Suprapubic skin (tissue), 4 donors: Measurements from ENCODE around the gene FNDC8. TPM values are rescaled to one million over a fixed set of nuclear protein-coding genes. Genes with fewer than 3 reads are reported as not detected.
"Not testable (repeated sequence)": the region's sequence is repeated elsewhere in the genome, so short reads cannot be mapped to it uniquely, and the experiment has no call there.

Experiments used
- DNase-seq, 2 donors: peaks; one replicate each; pipeline ENCODE4 v3.0.0-alpha.2; 2019; ENCODE audit warnings: low spot score in 2 of 2
- H3K27ac ChIP-seq: fragments of 200-600 bp; sonication (generic); one replicate; pipeline ENCODE4 v1.5.1; 2019
- H3K27me3 ChIP-seq: fragments of 200-600 bp; sonication (generic); one replicate; pipeline ENCODE4 v1.5.1; 2019
- H3K36me3 ChIP-seq: fragments of 200-600 bp; sonication (generic); one replicate; pipeline ENCODE4 v1.5.1; 2019
- H3K4me1 ChIP-seq: fragments of 200-600 bp; sonication (generic); one replicate; pipeline ENCODE4 v1.5.1; 2019
- H3K4me3 ChIP-seq: fragments of 200-600 bp; sonication (generic); one replicate; pipeline ENCODE4 v1.5.1; 2019; ENCODE audit warnings: mild to moderate bottlenecking
- H3K9me3 ChIP-seq: fragments of 200-600 bp; sonication (generic); one replicate; pipeline ENCODE4 v1.5.1; 2019
- CTCF ChIP-seq, 2 donors: fragments of 200-600 bp in 1 of 2; fragments of 450-650 bp in 1 of 2; sonication (generic) in 1 of 2; IDR thresholded peaks; one replicate each; pipeline ENCODE4 v1.5.1; 2016 to 2019; ENCODE audit warnings: antibody characterized with exemption in 2 of 2, mild to moderate bottlenecking in 1 of 2, moderate library complexity in 1 of 2
- EP300 ChIP-seq: sonication (generic); formaldehyde crosslinking; IDR thresholded peaks from one replicate; pipeline ENCODE4 v1.6.1; 2017; ENCODE audit warnings: antibody characterized with exemption
- POLR2A ChIP-seq, 2 donors: fragments of 450-650 bp; IDR thresholded peaks; one replicate each; pipeline ENCODE4 v1.6.1; 2017; ENCODE audit warnings: antibody characterized with exemption in 2 of 2, mild to moderate bottlenecking in 2 of 2, moderate library complexity in 2 of 2
- POLR2AphosphoS5 ChIP-seq, 3 donors: sonication (generic); formaldehyde crosslinking; IDR thresholded peaks; one replicate each; pipeline ENCODE4 v1.6.1; 2017; ENCODE audit warnings: antibody characterized with exemption in 3 of 3
- WGBS: methylation state at CpG from one replicate; pipeline ENCODE4 v1.1.5; 2018; 5-methylcytosine and 5-hydroxymethylcytosine counted together
- total RNA-seq, 4 donors: library from RNA; depleted of rRNA; stranded (reverse); fragments of >200 nt; gene quantifications; one replicate each; pipeline ENCODE4 v1.1.0, GENCODE V29; 2016

FNDC8 gene
- total RNA-seq, 4 donors from 2014 or later = not detected

- H3K4me1 ChIP-seq = peaks cover 5% of the 10 kb centered on the region
- no peak for DNase-seq
- no peak overlapping the region for H3K4me3 ChIP-seq
- 86% methylated on average over 2 of the region's 2 CpGs for WGBS
- no peaks in the 10 kb centered on the region for H3K27me3 ChIP-seq
- TF ChIP-seq EP300 (no peak), POLR2AphosphoS5 (IDR thresholded peaks at IDR 0.05) (no peak), POLR2A (IDR thresholded peaks at IDR 0.05) (no peak), CTCF (IDR thresholded peaks at IDR 0.05) (no peak)
- H3K9me3 ChIP-seq = no peaks in the 10 kb centered on the region
- no peak overlapping the region for H3K27ac ChIP-seq
- H3K36me3 ChIP-seq = no peaks in the 10 kb centered on the region
Measured at GRCh38 chr17:35174835-35175334, 53.5 kb downstream of the FNDC8 start.

GRCh38 chr17:35175638-35176415 is 54.4 kb downstream of the FNDC8 start:
- TF ChIP-seq EP300 = no peak
- TF ChIP-seq POLR2A (IDR thresholded peaks at IDR 0.05) = no peak
- no peak for TF ChIP-seq CTCF (IDR thresholded peaks at IDR 0.05)
- no peak for TF ChIP-seq POLR2AphosphoS5 (IDR thresholded peaks at IDR 0.05)
- Histone ChIP-seq H3K4me1 (peaks cover 5% of the 10 kb centered on the region), H3K27ac (no peak overlapping the region), H3K36me3 (no peaks in the 10 kb centered on the region), H3K4me3 (no peak overlapping the region), H3K9me3 (no peaks in the 10 kb centered on the region), H3K27me3 (no peaks in the 10 kb centered on the region)
- WGBS = 56% methylated on average over 8 of the region's 9 CpGs
- DNase-seq = no peak

GRCh38 chr17:35176897-35177296 is 55.5 kb downstream of the FNDC8 start:
- WGBS = 86% methylated on average over 8 of the region's 8 CpGs
- H3K27ac ChIP-seq = no peak overlapping the region
- H3K36me3 ChIP-seq = no peaks in the 10 kb centered on the region

GRCh38 chr17:35179379-35179778 is 58.0 kb downstream of the FNDC8 start:
- not testable (repeated sequence) for H3K4me3 ChIP-seq, H3K36me3 ChIP-seq, H3K27me3 ChIP-seq, H3K9me3 ChIP-seq, DNase-seq, H3K27ac ChIP-seq, H3K4me1 ChIP-seq
- 87% methylated on average over 5 of the region's 5 CpGs for WGBS

More at GRCh38 chr17:35176897-35177296, 55.5 kb downstream of the FNDC8 start:
- Histone ChIP-seq H3K27me3 (no peaks in the 10 kb centered on the region), H3K4me3 (no peak overlapping the region), H3K9me3 (no peaks in the 10 kb centered on the region), H3K4me1 (no peaks in the 10 kb centered on the region)
- TF ChIP-seq POLR2AphosphoS5 (IDR thresholded peaks at IDR 0.05) = no peak
- no peak for TF ChIP-seq EP300
- TF ChIP-seq POLR2A (IDR thresholded peaks at IDR 0.05) = no peak
- TF ChIP-seq CTCF (IDR thresholded peaks at IDR 0.05) = no peak
- no peak for DNase-seq

Other genes with a start within 250 kb of the FNDC8 start
- gene CCT6B, start 160.2 kb upstream of the FNDC8 start, total RNA-seq = 1 to 10 TPM in 3 of 4 donors, under 1 TPM in 1; 0.49 to 3.3 (median 1.5) TPM
- gene ZNF830, start 160.1 kb upstream of the FNDC8 start, total RNA-seq = 10 to 100 TPM; 10.0 to 16.1 (median 11.9) TPM
- gene LIG3, start 141.1 kb upstream of the FNDC8 start, total RNA-seq = 10 to 100 TPM; 30.7 to 84.3 (median 40.9) TPM
- 10 to 100 TPM; 12.8 to 24.0 (median 16.6) TPM for gene RFFL, start 57.9 kb upstream of the FNDC8 start, total RNA-seq
- 1 to 10 TPM; 3.2 to 7.7 (median 6.4) TPM for gene RAD51D, start 1.8 kb upstream of the FNDC8 start, total RNA-seq
- 10 to 100 TPM; 16.1 to 24.7 (median 20.1) TPM for gene NLE1, start 20.7 kb downstream of the FNDC8 start, total RNA-seq
- gene UNC45B, start 26.2 kb downstream of the FNDC8 start, total RNA-seq = not detected
- gene SLC35G3, start 72.8 kb downstream of the FNDC8 start, total RNA-seq = not detected
- 10 to 100 TPM in 2 of 4 donors, 1 to 10 TPM in 2; 4.9 to 17.9 (median 9.1) TPM for gene SLFN5, start 121.5 kb downstream of the FNDC8 start, total RNA-seq